ENCODE measurements around the gene TBC1D22A.

TBC1D22A gene

GRCh38 chr22:47055073-47055355 is 292.6 kb downstream of the TBC1D22A start:
- Histone ChIP-seq H3K9me3 (no peaks in the 10 kb centered on the region), H3K27me3 (no peaks in the 10 kb centered on the region), H3K27ac (no peak overlapping the region), H3K4me1 (no peaks in the 10 kb centered on the region), H3K36me3 (peaks cover 0 to 52% (median 3%) of the 10 kb centered on the region in 3 donors), H3K4me3 (no peak overlapping the region)
- TF ChIP-seq CTCF (IDR thresholded peaks at IDR 0.05): no peak
- intact Hi-C loops (cut with DNase I; ENCODE audit: low total_unique reads): no loop called here
- DNase-seq: no peak

- DNase-seq: no peak
- H3K4me3 ChIP-seq: no peak overlapping the region
- H3K9me3 ChIP-seq: no peaks in the 10 kb centered on the region
- no peaks in the 10 kb centered on the region for H3K27me3 ChIP-seq
- H3K27ac ChIP-seq: no peak overlapping the region
- no peaks in the 10 kb centered on the region for H3K4me1 ChIP-seq
- intact Hi-C loops (cut with DNase I; ENCODE audit: low total_unique reads): no loop called here
- TF ChIP-seq CTCF (IDR thresholded peaks at IDR 0.05): no peak
- peaks cover 0 to 56% (median 4%) of the 10 kb centered on the region in 3 donors for H3K36me3 ChIP-seq
These were observed 293.0 kb downstream of the TBC1D22A start for GRCh38 chr22:47055461-47055860.

- Histone ChIP-seq H3K4me3 (no peak overlapping the region), H3K27ac (no peak overlapping the region), H3K9me3 (no peaks in the 10 kb centered on the region), H3K36me3 (peaks cover 0 to 61% (median 8%) of the 10 kb centered on the region in 3 donors), H3K4me1 (no peaks in the 10 kb centered on the region), H3K27me3 (no peaks in the 10 kb centered on the region)
- TF ChIP-seq CTCF (IDR thresholded peaks at IDR 0.05): no peak
- no peak for DNase-seq
- intact Hi-C loops (cut with DNase I; ENCODE audit: low total_unique reads): no loop called here
These were observed 293.5 kb downstream of the TBC1D22A start for GRCh38 chr22:47055921-47056320.

GRCh38 chr22:47056361-47056760 is 293.9 kb downstream of the TBC1D22A start:
- no peak overlapping the region for H3K4me3 ChIP-seq
- H3K27ac ChIP-seq: no peak overlapping the region
- no peak for DNase-seq
- intact Hi-C loops (cut with DNase I; ENCODE audit: low total_unique reads): no loop called here
- H3K9me3 ChIP-seq: no peaks in the 10 kb centered on the region
- H3K36me3 ChIP-seq: peaks cover 0 to 65% (median 13%) of the 10 kb centered on the region in 3 donors
- no peak for TF ChIP-seq CTCF (IDR thresholded peaks at IDR 0.05)
- H3K4me1 ChIP-seq: no peaks in the 10 kb centered on the region
- H3K27me3 ChIP-seq: no peaks in the 10 kb centered on the region

GRCh38 chr22:47056776-47057470 is 294.5 kb downstream of the TBC1D22A start:
- TF ChIP-seq CTCF (IDR thresholded peaks at IDR 0.05): no peak
- Histone ChIP-seq H3K4me3 (no peak overlapping the region), H3K27ac (no peak overlapping the region), H3K4me1 (no peaks in the 10 kb centered on the region), H3K36me3 (peaks cover 0 to 65% (median 16%) of the 10 kb centered on the region in 3 donors), H3K9me3 (no peaks in the 10 kb centered on the region), H3K27me3 (no peaks in the 10 kb centered on the region)
- intact Hi-C loops (cut with DNase I; ENCODE audit: low total_unique reads): no loop called here
- DNase-seq: no peak
